Inflammatory macrophage (primary cell): ENCODE measurements around the gene PIP5K1A.

Source experiments
- DNase-seq, 2 donors: peaks; one replicate each; pipeline ENCODE4 v3.0.0-alpha.2; 2020 to 2022

PIP5K1A gene

DNA sequence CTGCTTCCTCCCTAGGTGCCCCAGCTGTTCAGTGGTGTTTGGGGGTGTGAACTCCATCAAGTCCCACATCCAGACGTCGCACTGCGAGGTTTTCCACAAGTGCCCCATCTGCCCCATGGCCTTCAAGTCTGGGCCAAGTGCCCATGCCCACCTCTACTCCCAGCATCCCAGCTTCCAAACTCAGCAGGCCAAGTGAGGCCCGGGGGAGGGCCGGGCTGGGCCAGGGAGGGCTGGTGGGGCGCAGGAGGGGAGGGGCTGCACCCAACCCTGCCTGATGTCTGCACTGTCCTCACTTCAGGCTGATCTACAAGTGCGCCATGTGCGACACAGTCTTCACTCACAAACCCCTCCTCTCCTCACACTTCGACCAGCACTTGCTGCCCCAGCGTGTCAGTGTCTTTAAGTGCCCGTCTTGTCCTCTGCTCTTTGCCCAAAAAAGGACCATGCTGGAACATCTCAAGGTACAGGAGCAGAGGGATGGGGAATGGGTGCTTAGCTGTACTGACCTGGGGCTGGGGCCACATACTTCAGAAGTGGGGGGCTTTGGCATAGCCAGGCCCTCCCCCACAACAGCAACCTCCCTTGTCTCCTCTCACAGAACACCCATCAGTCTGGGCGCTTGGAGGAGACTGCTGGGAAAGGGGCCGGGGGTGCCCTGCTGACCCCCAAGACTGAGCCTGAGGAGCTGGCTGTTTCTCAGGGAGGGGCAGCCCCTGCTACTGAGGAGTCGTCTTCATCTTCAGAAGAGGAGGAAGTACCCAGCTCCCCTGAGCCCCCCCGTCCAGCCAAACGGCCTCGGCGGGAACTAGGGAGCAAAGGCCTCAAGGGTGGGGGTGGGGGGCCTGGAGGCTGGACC is 91.0 kb downstream of the PIP5K1A start:
- no peak for DNase-seq

DNA sequence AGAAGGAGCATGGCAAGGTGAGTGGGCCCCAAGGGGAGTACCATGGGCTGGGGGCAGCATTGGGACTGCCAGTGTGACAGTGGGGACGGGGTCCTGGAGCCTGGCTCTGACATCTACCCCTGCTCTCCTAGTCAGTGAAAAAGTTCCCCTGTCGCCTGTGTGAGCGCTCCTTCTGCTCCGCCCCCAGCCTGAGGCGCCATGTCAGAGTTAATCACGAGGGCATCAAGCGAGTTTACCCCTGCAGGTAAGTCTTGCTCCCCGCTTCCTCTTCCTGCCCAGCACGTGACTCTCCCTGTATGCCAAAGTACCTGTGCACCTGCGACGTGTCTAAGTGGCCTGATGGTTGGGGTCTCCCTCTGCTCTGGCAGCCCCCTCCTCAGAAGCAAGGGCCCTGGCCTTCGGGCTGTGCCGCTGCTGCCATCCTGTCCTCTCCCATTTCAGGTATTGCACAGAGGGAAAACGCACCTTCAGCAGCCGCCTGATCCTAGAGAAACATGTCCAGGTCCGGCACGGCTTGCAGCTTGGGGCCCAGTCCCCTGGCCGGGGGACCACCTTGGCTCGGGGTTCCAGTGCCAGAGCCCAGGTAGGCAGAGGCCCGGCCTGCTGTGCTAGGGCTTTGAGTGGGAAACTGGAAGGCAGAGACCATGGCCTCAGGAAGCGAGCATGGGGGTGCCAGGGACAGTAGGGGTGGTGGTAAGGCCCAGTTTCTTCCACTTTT is 91.8 kb downstream of the PIP5K1A start:
- DNase-seq = no peak

DNA sequence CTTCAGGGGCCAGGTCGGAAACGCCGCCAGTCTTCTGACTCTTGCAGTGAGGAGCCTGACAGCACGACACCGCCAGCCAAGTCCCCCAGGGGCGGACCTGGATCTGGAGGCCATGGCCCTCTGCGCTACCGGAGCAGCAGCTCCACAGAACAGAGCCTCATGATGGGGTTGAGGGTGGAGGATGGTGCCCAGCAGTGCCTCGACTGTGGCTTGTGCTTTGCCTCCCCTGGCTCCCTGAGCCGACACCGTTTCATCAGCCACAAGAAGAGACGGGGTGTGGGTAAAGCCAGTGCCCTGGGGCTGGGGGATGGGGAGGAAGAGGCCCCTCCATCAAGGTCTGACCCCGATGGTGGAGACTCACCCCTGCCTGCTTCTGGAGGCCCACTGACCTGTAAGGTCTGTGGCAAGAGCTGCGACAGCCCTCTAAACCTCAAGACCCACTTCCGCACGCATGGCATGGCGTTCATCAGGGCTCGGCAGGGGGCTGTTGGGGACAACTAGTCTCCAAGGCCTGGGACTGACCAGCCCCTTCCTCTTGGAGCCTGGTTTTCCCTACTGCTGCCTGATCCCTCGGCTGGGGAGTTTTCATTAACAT is 92.5 kb downstream of the PIP5K1A start:
- no peak for DNase-seq

DNA sequence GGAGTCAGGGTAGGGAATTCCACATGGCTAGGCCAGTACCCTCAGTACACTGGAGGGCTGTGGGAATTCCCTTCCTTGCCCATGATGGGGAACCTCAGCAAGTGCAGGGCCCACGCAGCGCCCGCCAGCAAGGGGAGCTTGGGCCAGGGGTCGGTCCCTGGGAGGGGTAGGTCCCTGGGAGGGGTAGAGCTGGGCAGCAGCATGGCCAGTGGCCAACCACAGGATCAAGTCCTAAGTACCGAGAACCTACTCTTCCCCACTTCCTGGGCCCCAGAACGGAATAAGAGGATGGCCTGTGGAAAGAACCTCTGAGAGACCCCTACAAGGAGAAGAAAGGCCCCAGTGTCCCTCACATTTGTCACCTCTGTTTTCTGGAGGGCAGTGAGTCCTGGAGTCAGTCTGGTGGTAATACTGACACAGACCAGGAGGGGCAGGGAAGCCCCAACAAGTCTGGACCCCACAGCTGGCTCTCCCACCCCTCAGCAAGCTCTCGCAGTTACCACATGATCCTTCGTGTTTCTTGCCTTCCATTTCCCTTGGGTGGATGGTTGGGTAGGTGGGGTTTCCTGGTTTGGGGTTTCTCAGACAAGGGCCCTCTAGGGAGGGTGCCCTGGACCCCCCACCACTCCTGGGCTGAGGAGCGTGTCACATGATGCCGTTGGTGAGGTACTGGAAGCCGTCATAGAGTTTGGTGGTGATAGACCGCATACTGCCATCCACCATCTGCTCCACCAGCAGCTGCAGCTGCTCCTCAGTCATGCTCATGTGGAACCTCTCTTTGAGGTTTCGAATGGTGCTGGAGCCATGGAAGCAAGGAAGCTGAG is 94.1 kb downstream of the PIP5K1A start:
- no peak for DNase-seq

DNA sequence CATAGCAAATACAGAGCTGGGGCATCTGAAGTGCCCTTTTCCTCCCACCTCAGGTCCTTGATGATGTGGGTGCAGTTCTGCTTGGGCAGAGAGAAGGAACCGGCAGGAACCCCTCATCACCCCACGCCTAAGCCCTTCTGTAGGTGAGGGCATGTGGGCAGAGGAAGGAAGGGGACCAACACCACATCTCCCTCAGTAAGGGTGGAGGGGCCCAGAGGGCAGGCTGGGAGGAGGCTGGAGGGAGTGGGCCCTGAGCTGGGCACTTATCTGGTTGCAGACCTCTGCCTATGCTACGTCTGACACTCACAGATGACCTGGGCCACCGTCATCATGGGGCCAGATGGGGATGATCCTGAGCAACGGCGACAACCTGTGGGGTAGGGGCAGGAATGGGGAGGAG is 94.7 kb downstream of the PIP5K1A start:
- DNase-seq = no peak

DNA sequence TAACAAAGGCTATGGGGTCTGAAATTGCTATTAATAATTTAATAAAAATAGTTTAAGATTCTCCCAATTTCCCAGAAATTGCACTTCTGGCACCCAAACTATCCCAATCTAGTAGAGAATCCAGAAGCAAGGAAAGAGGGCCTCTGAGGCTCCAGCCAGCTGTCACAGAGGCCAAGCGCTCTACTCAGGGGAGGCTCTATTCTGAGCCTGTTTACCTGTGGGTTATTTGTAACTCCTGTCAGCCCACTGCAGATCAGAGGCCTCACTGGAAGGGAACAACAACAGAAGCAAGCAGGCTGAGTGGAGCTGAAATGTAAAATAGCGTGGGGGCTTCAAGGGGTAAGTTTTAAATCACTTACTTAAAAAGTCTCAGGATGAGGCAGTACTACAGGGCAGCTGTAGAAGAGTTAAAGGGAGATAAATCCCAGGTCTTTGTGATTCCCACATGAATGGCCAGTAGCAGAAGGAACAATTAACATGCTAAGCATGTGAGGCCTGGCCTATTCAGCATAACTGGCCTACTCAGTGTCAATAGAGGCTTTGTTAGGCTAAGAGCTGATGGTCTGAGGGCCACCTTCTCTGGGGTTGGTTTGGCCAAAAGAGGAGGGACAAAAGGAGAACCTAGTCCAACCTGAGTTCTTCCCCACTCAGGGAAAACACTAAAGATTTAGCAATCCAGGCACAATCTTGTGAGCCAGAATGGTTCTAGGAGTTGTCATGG is 96.5 kb downstream of the PIP5K1A start:
- no peak for DNase-seq
